Anterior cingulate cortex (tissue), 58 donors: Measurements from ENCODE around the gene PTPRN2.
A peak's percentile ranks its signal among the peaks of the same experiment; 100 is the strongest.

Source experiments
- DNase-seq, 58 donors: peaks; one replicate each; lab custom pipeline; 2025; lab: John Stamatoyannopoulos, UW

PTPRN2 gene

GRCh38 chr7:158603773-158604755, 16.4 kb upstream of the PTPRN2 start:
- no peak for DNase-seq

GRCh38 chr7:158602905-158603772, 15.5 kb upstream of the PTPRN2 start:
- no peak for DNase-seq

GRCh38 chr7:158602041-158602440, 14.4 kb upstream of the PTPRN2 start:
- no peak for DNase-seq

GRCh38 chr7:158601090-158601489, 13.5 kb upstream of the PTPRN2 start:
- no peak for DNase-seq

- no peak for DNase-seq
These were observed 9.1 kb upstream of the PTPRN2 start for GRCh38 chr7:158596745-158597144.

GRCh38 chr7:158596309-158596708, 8.7 kb upstream of the PTPRN2 start:
- DNase-seq: no peak

GRCh38 chr7:158595068-158595467, 7.4 kb upstream of the PTPRN2 start:
- no peak for DNase-seq

- DNase-seq: no peak
These were observed 4.9 kb upstream of the PTPRN2 start for GRCh38 chr7:158592541-158592940.

- DNase-seq: no peak
These were observed 4.3 kb upstream of the PTPRN2 start for GRCh38 chr7:158591944-158592343.

GRCh38 chr7:158590181-158590530, 2.5 kb upstream of the PTPRN2 start:
- DNase-seq: no peak

GRCh38 chr7:158589653-158590052, 2.0 kb upstream of the PTPRN2 start:
- no peak for DNase-seq

- no peak for DNase-seq
These were observed 1.3 kb upstream of the PTPRN2 start for GRCh38 chr7:158588878-158589442.

- DNase-seq: peak in 1 of 58 donors; percentile 79
These were observed 658 bp upstream of the PTPRN2 start for GRCh38 chr7:158588085-158588877.

GRCh38 chr7:158586499-158587161, 993 bp downstream of the PTPRN2 start:
- peak in 12 of 58 donors; percentile 10 to 52 (median 24) for DNase-seq

GRCh38 chr7:158585721-158586498, 1.7 kb downstream of the PTPRN2 start:
- no peak for DNase-seq

- DNase-seq: no peak
These were observed 3.2 kb downstream of the PTPRN2 start for GRCh38 chr7:158584407-158584806.

GRCh38 chr7:158583810-158584209, 3.8 kb downstream of the PTPRN2 start:
- peak in 1 of 58 donors; percentile 29 for DNase-seq

GRCh38 chr7:158583143-158583542, 4.5 kb downstream of the PTPRN2 start:
- DNase-seq: no peak

- no peak for DNase-seq
These were observed 5.5 kb downstream of the PTPRN2 start for GRCh38 chr7:158582089-158582456.
